GM19324 (cell line): ENCODE results near the gene MYO1H.
"Not testable (repeated sequence)": the region's sequence is repeated elsewhere in the genome, so short reads cannot be mapped to it uniquely, and the experiment has no call there.

Experiments used
- ATAC-seq: cut with Tn5 transposase; IDR thresholded peaks from one replicate; pipeline ENCODE4 v1.9.1; 2021; ENCODE audit warnings: mild to moderate bottlenecking, moderate library complexity; ENCODE audit not compliant: unreplicated experiment, low FRiP score

The MYO1H gene

GRCh38 chr12:109467978-109468676 lies 120.4 kb downstream of the MYO1H start:
- no peak for ATAC-seq

GRCh38 chr12:109469517-109469916 lies 121.8 kb downstream of the MYO1H start:
- no peak for ATAC-seq

GRCh38 chr12:109473006-109473405 lies 125.3 kb downstream of the MYO1H start:
- no peak for ATAC-seq

GRCh38 chr12:109473526-109474270 lies 126.0 kb downstream of the MYO1H start:
- not testable (repeated sequence) for ATAC-seq

- ATAC-seq = no peak
These were observed 127.4 kb downstream of the MYO1H start for GRCh38 chr12:109475121-109475520.

- no peak for ATAC-seq
These were observed 128.5 kb downstream of the MYO1H start for GRCh38 chr12:109475993-109476806.

GRCh38 chr12:109476807-109477184 lies 129.1 kb downstream of the MYO1H start:
- no peak for ATAC-seq

- ATAC-seq = peak; percentile 93
These were observed 129.7 kb downstream of the MYO1H start, which contains the start of the genes KCTD10 and UBE3B for GRCh38 chr12:109477185-109477962. TSS of gene KCTD10 (minus strand) at chr12:109477300. CDS start at chr12:109477262, 38 bp downstream. TSS of gene UBE3B (plus strand) at chr12:109477634. CDS start at chr12:109483552, 5,918 bp downstream.

- no peak for ATAC-seq
These were observed 130.2 kb downstream of the MYO1H start for GRCh38 chr12:109477963-109478315.

GRCh38 chr12:109479761-109480160 lies 132.1 kb downstream of the MYO1H start:
- no peak for ATAC-seq

GRCh38 chr12:109480356-109480755 lies 132.7 kb downstream of the MYO1H start:
- no peak for ATAC-seq

- ATAC-seq = no peak
These were observed 134.2 kb downstream of the MYO1H start for GRCh38 chr12:109481863-109482262.

GRCh38 chr12:109482491-109482890 lies 134.8 kb downstream of the MYO1H start:
- no peak for ATAC-seq

GRCh38 chr12:109482894-109483293 lies 135.2 kb downstream of the MYO1H start:
- no peak for ATAC-seq

GRCh38 chr12:109483346-109483745 lies 135.6 kb downstream of the MYO1H start:
- ATAC-seq = no peak

- ATAC-seq = no peak
These were observed 137.5 kb downstream of the MYO1H start for GRCh38 chr12:109485201-109485600.

- ATAC-seq = no peak
These were observed 139.7 kb downstream of the MYO1H start for GRCh38 chr12:109487181-109488050.

- ATAC-seq = no peak
These were observed 140.5 kb downstream of the MYO1H start for GRCh38 chr12:109488051-109488665.
